ENCODE measurements around the gene MUC6.

DNA sequence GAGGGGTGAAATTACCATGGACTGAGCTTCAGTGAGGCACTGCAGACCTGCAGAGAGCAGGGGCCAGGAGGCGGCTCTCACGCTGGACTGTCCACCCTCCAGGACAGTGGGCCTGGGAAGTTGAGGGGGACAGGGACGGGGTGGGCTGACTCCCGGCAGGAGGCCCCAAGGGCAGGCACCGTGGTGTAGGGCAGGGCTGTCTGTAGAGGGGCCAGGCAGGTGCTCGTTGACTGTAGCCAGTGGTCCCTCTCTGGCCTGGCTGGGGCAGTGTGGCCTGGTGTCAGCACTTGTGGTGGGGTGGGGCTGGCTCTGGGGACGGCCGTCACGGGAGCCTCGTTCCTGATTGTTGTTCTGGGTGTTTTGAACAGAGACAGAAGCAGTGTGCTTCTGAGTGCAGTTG, 46.4 kb downstream of the MUC6 start:
- TF ChIP-seq POLR2AphosphoS5 (IDR thresholded peaks at IDR 0.05), result no peak
- TF ChIP-seq, protein P1, sequence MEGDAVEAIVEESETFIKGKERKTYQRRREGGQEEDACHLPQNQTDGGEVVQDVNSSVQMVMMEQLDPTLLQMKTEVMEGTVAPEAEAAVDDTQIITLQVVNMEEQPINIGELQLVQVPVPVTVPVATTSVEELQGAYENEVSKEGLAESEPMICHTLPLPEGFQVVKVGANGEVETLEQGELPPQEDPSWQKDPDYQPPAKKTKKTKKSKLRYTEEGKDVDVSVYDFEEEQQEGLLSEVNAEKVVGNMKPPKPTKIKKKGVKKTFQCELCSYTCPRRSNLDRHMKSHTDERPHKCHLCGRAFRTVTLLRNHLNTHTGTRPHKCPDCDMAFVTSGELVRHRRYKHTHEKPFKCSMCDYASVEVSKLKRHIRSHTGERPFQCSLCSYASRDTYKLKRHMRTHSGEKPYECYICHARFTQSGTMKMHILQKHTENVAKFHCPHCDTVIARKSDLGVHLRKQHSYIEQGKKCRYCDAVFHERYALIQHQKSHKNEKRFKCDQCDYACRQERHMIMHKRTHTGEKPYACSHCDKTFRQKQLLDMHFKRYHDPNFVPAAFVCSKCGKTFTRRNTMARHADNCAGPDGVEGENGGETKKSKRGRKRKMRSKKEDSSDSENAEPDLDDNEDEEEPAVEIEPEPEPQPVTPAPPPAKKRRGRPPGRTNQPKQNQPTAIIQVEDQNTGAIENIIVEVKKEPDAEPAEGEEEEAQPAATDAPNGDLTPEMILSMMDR (IDR thresholded peaks at IDR 0.05), result no peak
